HK-2 (cell line): ENCODE data around the gene USP1.

Experiments used
- DNase-seq: peaks from one replicate; pipeline ENCODE4 v3.0.0-alpha.2; 2018; ENCODE audit not compliant: unreplicated experiment

The USP1 gene

DNA sequence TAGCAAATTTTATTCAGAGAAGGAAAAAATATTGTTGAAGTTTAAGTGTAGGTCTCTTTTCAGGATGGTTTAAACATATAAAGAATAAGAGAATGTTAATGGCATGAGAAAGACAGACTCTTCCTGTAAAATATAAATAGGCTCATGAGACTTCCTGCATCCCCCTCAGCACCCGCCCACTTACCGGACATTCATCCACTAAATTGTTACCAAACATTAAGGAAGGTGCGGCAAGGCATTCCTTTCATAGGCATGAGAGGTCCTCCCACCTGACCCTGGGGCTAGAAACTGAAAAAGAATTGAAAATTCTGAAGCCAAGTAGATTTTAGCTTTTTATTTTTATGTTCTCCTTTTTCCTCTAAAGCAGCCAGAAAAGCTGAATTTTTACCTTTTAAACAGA, 10.6 kb upstream of the USP1 start:
- no peak for DNase-seq

DNA sequence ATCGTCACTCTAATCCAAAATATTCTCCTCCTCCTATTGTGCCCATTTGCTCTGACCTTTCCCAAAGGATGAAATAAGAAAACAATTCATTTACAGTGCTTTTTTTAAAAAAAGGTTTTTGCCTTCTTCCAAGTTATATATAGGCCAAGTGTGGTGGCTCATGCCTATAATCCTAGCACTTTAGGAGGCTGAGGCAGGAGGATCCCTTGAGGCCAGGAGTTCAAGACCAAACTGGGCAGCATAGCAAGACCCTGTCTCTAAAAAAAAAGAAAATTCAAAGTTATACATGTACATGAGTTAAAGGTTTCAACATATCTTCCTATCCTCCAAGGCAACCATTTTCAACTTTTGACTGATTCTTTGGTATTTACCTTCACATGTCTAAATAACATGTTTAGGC, 10.1 kb upstream of the USP1 start:
- no peak for DNase-seq

- DNase-seq: no peak
Observed at GRCh38 chr1:62428351-62428750, 8.5 kb upstream of the USP1 start.

DNA sequence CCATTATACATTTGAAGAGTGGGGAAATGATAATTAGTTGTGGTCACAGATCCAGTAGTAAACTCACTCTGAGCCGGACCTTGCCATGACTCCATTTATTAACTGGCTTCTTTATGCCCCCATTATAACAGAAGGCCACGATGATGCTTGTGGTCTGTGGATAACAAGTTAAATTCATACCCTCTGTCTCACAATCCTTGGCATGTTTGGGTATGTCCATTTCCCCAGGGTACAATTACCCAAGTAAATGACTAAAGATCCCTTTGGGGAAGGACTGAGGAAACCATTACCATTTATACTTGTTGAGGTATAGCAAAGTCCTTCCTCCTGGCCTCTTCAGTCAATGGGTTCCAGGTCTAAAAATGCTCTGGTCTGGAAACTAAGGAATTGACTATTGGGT, 7.3 kb upstream of the USP1 start:
- DNase-seq: no peak

GRCh38 chr1:62433861-62434617, 2.8 kb upstream of the USP1 start:
- DNase-seq: peak; percentile 20

GRCh38 chr1:62434618-62435001, 2.2 kb upstream of the USP1 start:
- DNase-seq: no peak

GRCh38 chr1:62435231-62436038, 1.4 kb upstream of the USP1 start:
- DNase-seq: no peak

- DNase-seq: peak; percentile 98
Observed at GRCh38 chr1:62436039-62436465, 797 bp upstream of the USP1 start.

- no peak for DNase-seq
Observed at GRCh38 chr1:62437273-62437940, 558 bp downstream of the USP1 start.

DNA sequence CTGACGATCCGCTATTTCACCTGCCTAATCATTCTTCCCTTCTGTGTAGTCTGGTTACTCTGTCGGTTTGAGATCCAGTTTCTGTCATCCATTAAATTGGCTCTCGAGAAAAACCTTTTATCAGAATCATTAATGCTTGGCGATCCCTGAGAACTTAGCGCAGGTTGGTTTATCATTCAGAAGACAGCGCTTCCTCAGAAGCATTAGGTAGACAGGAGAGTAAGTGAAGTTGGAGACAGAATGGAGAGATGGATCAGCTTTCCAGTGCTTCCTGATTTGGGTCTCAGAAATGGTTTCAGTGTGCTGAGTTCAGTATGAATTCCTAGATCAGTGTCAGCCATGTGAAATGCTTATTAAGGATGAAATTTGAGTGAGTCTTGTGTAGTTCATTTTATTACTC, 1.3 kb downstream of the USP1 start:
- peak; percentile 7 for DNase-seq

DNA sequence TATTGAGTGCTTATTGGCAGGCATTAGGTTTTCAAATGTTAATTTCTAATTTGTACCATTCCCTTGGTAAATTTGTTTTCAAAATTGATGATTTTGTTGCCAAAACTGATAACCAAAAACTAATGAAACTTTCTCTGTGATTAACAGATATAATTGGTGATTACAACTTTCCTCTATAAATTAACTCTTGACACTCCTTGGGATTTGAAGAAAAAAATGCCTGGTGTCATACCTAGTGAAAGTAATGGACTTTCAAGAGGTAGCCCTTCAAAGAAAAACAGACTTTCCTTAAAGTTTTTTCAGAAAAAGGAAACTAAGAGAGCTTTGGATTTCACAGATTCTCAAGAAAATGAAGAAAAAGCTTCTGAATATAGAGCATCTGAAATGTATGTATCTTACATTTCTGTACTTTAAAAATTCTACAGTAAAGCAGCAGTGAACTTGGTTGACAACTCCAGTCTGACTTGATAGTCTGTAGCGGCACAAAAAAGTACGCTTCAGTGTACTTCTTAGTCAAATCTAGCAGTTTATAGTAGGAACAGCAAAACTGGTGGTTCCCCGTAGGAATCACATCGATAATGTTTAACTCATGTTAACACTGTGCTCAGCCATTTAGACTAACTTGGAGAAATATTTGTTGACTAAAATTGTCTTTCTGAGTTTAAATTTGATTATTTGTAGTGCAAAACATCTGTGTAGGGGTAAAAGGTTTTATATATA, 3.0 kb downstream of the USP1 start:
- no peak for DNase-seq

DNA sequence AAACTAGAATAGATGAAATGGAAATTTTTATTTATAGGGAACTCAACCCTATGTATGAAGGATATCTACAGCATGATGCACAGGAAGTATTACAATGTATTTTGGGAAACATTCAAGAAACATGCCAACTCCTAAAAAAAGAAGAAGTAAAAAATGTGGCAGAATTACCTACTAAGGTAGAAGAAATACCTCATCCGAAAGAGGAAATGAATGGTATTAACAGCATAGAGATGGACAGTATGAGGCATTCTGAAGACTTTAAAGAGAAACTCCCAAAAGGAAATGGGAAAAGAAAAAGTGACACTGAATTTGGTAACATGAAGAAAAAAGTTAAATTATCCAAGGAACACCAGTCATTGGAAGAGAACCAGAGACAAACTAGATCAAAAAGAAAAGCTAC, 7.9 kb downstream of the USP1 start:
- no peak for DNase-seq

DNA sequence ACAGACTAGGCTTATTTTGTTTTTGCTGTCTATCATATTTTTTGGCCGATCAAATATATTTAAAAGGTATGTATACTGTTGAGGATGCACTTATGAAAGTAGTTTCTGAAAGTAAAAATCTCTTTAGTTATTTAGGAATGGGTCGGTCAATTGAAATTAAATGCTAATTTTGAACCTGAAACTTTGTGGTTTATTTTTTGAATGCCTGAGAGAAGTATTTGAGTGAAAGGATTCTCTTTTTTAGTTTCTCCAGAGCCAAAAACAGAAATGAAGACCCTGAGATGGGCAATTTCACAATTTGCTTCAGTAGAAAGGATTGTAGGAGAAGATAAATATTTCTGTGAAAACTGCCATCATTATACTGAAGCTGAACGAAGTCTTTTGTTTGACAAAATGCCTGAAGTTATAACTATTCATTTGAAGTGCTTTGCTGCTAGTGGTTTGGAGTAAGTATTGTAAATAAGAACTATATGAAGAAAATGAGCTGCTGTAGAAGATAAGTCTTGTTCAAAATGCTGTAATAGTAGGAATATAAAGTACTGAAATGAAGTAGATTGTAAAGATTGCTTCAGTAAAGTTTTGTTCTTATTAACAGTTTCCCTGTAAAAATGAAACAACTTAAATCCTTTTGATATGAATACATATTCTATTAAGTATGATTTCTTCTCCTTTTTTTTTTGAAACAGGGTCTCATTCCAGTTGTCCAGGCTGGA, 11.5 kb downstream of the USP1 start:
- no peak for DNase-seq

DNA sequence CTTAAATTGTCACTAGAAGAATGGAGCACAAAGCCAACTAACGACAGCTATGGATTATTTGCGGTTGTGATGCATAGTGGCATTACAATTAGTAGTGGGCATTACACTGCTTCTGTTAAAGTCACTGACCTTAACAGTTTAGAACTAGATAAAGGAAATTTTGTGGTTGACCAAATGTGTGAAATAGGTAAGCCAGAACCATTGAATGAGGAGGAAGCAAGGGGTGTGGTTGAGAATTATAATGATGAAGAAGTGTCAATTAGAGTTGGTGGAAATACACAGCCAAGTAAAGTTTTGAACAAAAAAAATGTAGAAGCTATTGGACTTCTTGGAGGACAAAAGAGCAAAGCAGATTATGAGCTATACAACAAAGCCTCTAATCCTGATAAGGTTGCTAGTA, 13.5 kb downstream of the USP1 start:
- DNase-seq: no peak

- no peak for DNase-seq
Observed at GRCh38 chr1:62452951-62453350, 16.1 kb downstream of the USP1 start.

DNA sequence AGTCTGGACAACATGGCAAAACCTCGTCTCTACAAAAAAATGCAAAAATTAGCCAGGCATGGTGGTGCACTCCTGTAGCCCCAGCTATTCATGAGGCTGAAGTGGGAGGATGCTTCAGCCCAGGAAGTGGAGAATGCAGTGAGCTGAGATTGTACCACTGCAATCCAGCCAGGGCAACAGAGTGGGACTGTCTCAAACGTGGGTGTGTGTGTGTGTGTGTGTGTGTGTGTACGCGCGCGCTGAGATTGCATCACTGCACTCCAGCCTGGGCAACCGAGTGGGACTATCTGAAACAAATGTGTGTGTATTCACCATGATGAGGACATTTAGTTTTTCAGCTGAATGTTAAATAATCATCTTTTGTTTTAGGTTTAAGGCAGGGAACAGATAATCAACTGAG, 21.1 kb downstream of the USP1 start:
- peak; percentile 5 for DNase-seq

DNA sequence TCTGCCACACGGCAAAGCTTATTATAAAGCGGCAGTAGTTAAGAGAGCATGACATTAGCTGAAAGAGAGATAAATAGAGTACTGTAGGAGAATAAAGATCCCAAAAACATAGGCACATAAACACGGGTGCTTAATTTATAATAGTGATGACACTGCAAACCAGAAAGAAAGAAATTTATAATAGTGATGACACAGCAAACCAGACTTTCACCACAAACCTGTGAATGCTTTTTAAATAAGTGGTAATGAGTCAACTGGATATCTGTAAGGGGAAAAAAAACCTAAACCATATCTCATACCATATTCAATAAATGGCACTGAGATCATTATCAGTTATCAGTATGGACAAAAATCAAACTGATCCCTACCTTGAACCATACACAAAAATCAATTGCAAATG, 25.5 kb downstream of the USP1 start:
- DNase-seq: no peak

DNA sequence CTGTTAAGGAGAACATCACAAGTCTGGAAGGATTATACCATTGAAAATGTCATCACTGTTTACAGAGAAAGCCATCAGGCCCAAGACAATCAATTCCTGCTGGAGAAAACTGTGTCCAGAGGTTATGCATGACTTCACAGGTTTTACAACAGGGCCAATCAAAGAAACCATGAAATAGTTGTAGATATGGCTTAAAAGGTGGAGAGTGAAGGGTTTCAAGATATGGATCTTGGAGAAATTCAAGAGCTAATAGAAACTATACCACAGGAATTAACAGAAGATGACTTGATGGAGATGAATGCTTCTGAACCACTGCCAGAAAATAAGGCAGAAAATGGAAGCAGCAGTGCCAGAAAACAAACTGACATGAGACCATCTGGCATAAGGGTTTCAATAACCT, 30.2 kb downstream of the USP1 start:
- DNase-seq: no peak

DNA sequence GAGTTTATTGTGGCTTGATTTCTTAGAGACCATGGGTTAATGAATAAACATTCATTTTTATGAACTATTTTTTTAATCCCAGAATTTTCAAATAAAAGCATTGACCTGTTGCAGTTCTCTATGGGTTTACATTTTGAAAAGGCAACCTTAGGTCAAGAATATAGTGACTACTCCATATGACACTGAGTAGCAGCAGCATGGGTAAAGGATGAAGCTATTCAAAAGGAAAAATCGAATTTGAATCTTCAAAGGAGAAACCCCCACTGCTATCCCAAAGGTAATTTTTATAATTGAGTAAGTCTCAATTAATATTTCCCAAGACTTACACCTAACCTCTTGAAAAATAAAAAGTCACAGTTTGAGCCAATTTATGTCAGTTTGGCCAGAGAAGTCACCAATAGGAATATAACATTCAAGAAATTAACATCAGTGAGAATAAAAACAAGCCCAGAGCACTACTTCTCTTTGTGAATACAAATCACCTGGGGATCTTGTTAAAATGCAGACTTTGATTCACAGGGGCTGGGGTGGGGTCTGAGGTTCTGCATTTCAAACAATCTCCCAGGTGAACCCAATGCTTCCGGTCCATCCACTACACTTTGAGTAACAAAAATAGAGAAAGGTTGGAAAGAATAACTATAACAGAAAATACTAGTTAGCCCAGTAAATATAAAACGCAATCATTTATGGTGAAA, 39.8 kb downstream of the USP1 start:
- no peak for DNase-seq

- DNase-seq: no peak
Observed at GRCh38 chr1:62481681-62482080, 44.8 kb downstream of the USP1 start.
